Endothelial cell of umbilical vein (primary cell): ENCODE results near the gene FOXJ1. TPM values are rescaled to one million over a fixed set of nuclear protein-coding genes. Genes with fewer than 3 reads are reported as not detected.

ENCODE experiments used
- BruUV-seq: library from RNA; stranded (reverse); fragments of 400-500 nt; replicated peaks from 2 replicates; lab custom pipeline; 2021; lab: Mats Ljungman, UMichigan
- CTCF ChIA-PET: fragments of 300-600, 350-600 bp; sonication (Branson Sonifier 250); formaldehyde crosslinking; loops from one replicate; lab custom pipeline; 2021; ENCODE audit warnings: antibody characterized with exemption, inconsistent platforms; lab: Charles Lee
- POLR2A ChIA-PET: fragments of 300-600, 350-600 bp; sonication (Branson Sonifier 250); formaldehyde crosslinking; loops from one replicate; lab custom pipeline; 2021; ENCODE audit warnings: antibody characterized with exemption, inconsistent platforms; lab: Charles Lee
- DNase-seq: peaks from one replicate; pipeline ENCODE4 v3.0.0-alpha.2; 2011; ENCODE audit warnings: low read depth, low spot score
- FAIRE-seq: peaks from 2 replicates; lab custom pipeline; 2011; peaks lifted over from hg19 to GRCh38; lab: Jason Lieb, UNC
- H2AFZ ChIP-seq: 2 replicates; pipeline ENCODE4 v1.6.0; 2012; ENCODE audit warnings: low read depth, low read length, control low read depth, inconsistent platforms
- H3K27ac ChIP-seq: 2 replicates; pipeline ENCODE4 v1.5.1; 2011; ENCODE audit warnings: low read depth, mild to moderate bottlenecking, control low read depth, low read length, moderate library complexity; ENCODE audit not compliant: insufficient read depth
- H3K27me3 ChIP-seq, 2 experiments: 2 replicates each; pipeline versions ENCODE4 v1.6.0 to v1.6.1; 2011; ENCODE audit warnings: low read length in 2 of 2, mixed read lengths in 1 of 2; ENCODE audit not compliant: control insufficient read depth in 2 of 2, insufficient read depth in 2 of 2
- H3K36me3 ChIP-seq, 2 experiments: 2 replicates in 1 of 2; 3 replicates in 1 of 2; pipeline ENCODE4 v1.5.1; 2011; ENCODE audit warnings: low read length in 2 of 2, mild to moderate bottlenecking in 1 of 2, moderate library complexity in 1 of 2; ENCODE audit not compliant: control insufficient read depth in 2 of 2, insufficient read depth in 2 of 2; ENCODE audit errors: extremely low read depth in 1 of 2
- H3K4me1 ChIP-seq: 3 replicates; pipeline ENCODE4 v1.5.1; 2011; ENCODE audit warnings: mild to moderate bottlenecking, low read length; ENCODE audit not compliant: control insufficient read depth, insufficient read depth; ENCODE audit errors: extremely low read depth
- H3K4me2 ChIP-seq: 2 replicates; pipeline ENCODE4 v1.6.1; 2011; ENCODE audit warnings: low read length, control low read depth, mixed read lengths; ENCODE audit not compliant: insufficient read depth
- H3K4me3 ChIP-seq, 3 experiments: fragments of 200-600 bp in 1 of 3; sonication (generic), shearing (Covaris generic) in 1 of 3; replicated peaks in 1 of 3; 2 replicates each; pipeline ENCODE4 v1.5.1; 2011 to 2016; ENCODE audit warnings: control low read depth in 3 of 3, low read length in 3 of 3, mild to moderate bottlenecking in 2 of 3, inconsistent platforms in 1 of 3, low read depth in 1 of 3, moderate library complexity in 1 of 3; ENCODE audit not compliant: insufficient read depth in 1 of 3
- H3K79me2 ChIP-seq: 2 replicates; pipeline ENCODE4 v1.6.0; 2012; ENCODE audit warnings: low read length, inconsistent platforms; ENCODE audit not compliant: control insufficient read depth, insufficient read depth
- H3K9ac ChIP-seq: replicated peaks from 2 replicates; pipeline ENCODE3; 2011; ENCODE audit warnings: low read length, control low read depth; ENCODE audit not compliant: insufficient read depth; ENCODE audit errors: extremely low read depth
- H3K9me1 ChIP-seq: replicated peaks from 3 replicates; pipeline ENCODE4 v1.6.0; 2011; ENCODE audit warnings: mild to moderate bottlenecking, low read length; ENCODE audit not compliant: control insufficient read depth, insufficient read depth; ENCODE audit errors: extremely low read depth
- H3K9me3 ChIP-seq: replicated peaks from 2 replicates; pipeline ENCODE4 v1.5.1; 2012; ENCODE audit warnings: low read length, inconsistent platforms; ENCODE audit not compliant: control insufficient read depth, insufficient read depth
- H4K20me1 ChIP-seq: replicated peaks from 2 replicates; pipeline ENCODE3; 2011; ENCODE audit warnings: mild to moderate bottlenecking, low read length; ENCODE audit not compliant: control insufficient read depth, insufficient read depth; ENCODE audit errors: extremely low read depth
- CTCF ChIP-seq, 2 donors: IDR thresholded peaks; 1 replicate in 1 of 2; 2 replicates in 1 of 2; pipeline ENCODE4 v1.5.1; 2011; ENCODE audit warnings: low read length in 2 of 2, mild to moderate bottlenecking in 2 of 2, moderate library complexity in 2 of 2, control low read depth in 1 of 2, inconsistent platforms in 1 of 2, low read depth in 1 of 2; ENCODE audit not compliant: insufficient read depth in 1 of 2; ENCODE audit errors: extremely low read depth in 1 of 2
- EZH2 ChIP-seq: IDR thresholded peaks from 2 replicates; pipeline ENCODE4 v1.6.1; 2012; ENCODE audit warnings: borderline replicate concordance, low read depth, mild to moderate bottlenecking, moderate library complexity, low read length, inconsistent platforms; ENCODE audit not compliant: severe bottlenecking
- FOS ChIP-seq: IDR thresholded peaks from 2 replicates; pipeline ENCODE4 v1.6.1; 2011; ENCODE audit warnings: mild to moderate bottlenecking, low read length, moderate library complexity, borderline replicate concordance; ENCODE audit not compliant: insufficient read depth
- GATA2 ChIP-seq: IDR thresholded peaks from 2 replicates; pipeline ENCODE4 v1.7.0; 2011; ENCODE audit warnings: low read depth, mild to moderate bottlenecking, moderate library complexity, mixed read lengths, low read length; ENCODE audit not compliant: insufficient read length, insufficient read depth
- JUN ChIP-seq: IDR thresholded peaks from 2 replicates; pipeline ENCODE4 v1.6.1; 2011; ENCODE audit warnings: borderline replicate concordance, low read depth; ENCODE audit not compliant: insufficient read length, insufficient read depth
- MAX ChIP-seq: IDR thresholded peaks from 2 replicates; pipeline ENCODE4 v1.6.1; 2011; ENCODE audit not compliant: insufficient read depth, insufficient read length
- MYC ChIP-seq: IDR thresholded peaks from one replicate; pipeline ENCODE4 v1.6.1; 2011; ENCODE audit warnings: mild to moderate bottlenecking, low read depth, low read length
- POLR2A ChIP-seq: IDR thresholded peaks from 2 replicates; pipeline ENCODE4 v1.6.1; 2012; ENCODE audit warnings: low read depth, mild to moderate bottlenecking, control low read depth, low read length
- POLR2AphosphoS5 ChIP-seq: IDR thresholded peaks from 2 replicates; pipeline ENCODE4 v1.6.1; 2012; ENCODE audit warnings: low read depth, mild to moderate bottlenecking, control low read depth, low read length, moderate library complexity; ENCODE audit not compliant: insufficient read depth
- dilution Hi-C: fragments of 300-500 bp; cut with MboI; formaldehyde crosslinking; loops from one replicate; pipeline ENCODE4 v1.15.0; 2019; ENCODE audit warnings: low sequenced_read_pairs; ENCODE audit not compliant: extremely low pct_ligation_motif_present
- intact Hi-C: fragments of 100-400 bp; cut with micrococcal nuclease; formaldehyde crosslinking; loops from one replicate; pipeline ENCODE4 v1.10.0; 2022
- polyA plus RNA-seq, 4 experiments: library from polyadenylated mRNA; depleted of rRNA in 3 of 4; stranded (reverse) in 3 of 4; unstranded in 1 of 4; fragments of >200 nt; gene quantifications; 2 replicates each; pipeline versions ENCODE4 v1.2.1 to v1.2.3, GENCODE V29; 2011 to 2012; ENCODE audit warnings: missing spikeins in 1 of 4
- total RNA-seq: library from RNA; stranded (reverse); gene quantifications from 2 replicates; pipeline ENCODE4 v1.2.3, GENCODE V29; 2021

FOXJ1 gene
- total and polyA plus RNA-seq, 2 donors (not counting 3 experiments of a cell fraction or from before 2014, with no cell fraction given), result not detected

DNA sequence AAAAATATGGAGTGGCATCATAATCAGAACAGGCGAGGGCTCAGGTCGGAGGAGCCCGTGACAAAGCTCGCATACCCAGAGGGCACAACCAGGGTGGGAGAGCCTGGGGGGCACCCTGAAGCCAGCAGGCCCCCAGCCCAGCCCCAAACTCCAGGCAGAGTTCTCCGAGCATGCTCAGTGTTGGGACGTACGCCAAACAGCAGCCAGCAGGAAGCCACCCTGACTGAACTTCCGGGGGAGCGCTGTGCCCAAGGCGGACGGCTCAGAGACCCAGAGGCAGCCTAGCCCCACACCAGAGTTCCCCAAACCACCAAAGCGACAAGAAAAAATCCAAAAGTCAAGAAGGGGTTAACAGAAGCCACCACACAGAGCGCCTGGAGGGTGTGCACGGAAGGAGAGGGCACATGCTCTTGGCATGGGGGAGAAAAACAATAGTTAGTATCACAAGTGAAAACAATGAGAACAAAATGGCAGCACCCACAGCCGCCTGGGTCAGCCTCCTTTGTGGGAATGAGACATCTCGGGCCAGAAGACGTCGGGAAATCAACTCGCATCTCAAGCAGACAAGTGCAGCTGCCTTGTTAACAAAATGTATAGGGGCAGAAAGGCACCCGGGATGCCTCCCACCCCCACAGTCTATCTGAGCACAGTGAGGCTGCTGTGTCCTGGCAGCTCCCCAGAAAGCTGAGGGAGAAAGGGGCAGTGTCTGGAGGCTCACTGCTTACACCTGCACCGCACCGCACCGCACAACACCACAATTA lies 49.3 kb downstream of the FOXJ1 start:
- no peaks in the 10 kb centered on the region for H4K20me1 ChIP-seq
- peak overlapping the region; percentile 88 for H2AFZ ChIP-seq
- TF ChIP-seq JUN, result no peak
- peak; percentile 53 for TF ChIP-seq POLR2A
- peaks cover 8 to 62% of the 10 kb centered on the region in 2 experiments for H3K36me3 ChIP-seq
- ChIA-PET CTCF (interaction anchor here (0.6 to 1.4 kb wide), 4 partner anchors 11 to 19 kb away, joined by 3 to 4 read pairs (median 3); partner anchors contain the start of genes GALR2 and SRP68), POLR2A (interaction anchor here (0.6 to 0.7 kb wide), 2 partner anchors 31 to 57 kb away, joined by 3 to 9 read pairs; no protein-coding TSS in a partner anchor)
- intact Hi-C loops, result loop anchor here (1.0 kb wide), 1 partner anchor 12 kb away; the partner anchor contains the start of gene EXOC7
- no peak overlapping the region for H3K4me3 ChIP-seq
- DNase-seq, result peak; percentile 50
- H3K9me1 ChIP-seq, result no peaks in the 10 kb centered on the region
- H3K27me3 ChIP-seq, result no peaks in the 10 kb centered on the region
- no peaks in the 10 kb centered on the region for H3K9me3 ChIP-seq
- no peaks in the 10 kb centered on the region for H3K79me2 ChIP-seq
- peak overlapping the region; percentile 72 for H3K27ac ChIP-seq
- peak overlapping the region; percentile 1 for H3K4me2 ChIP-seq
- peaks cover 10% of the 10 kb centered on the region for H3K4me1 ChIP-seq
- dilution Hi-C loops, result no loop called here
- H3K9ac ChIP-seq, result no peak overlapping the region
- BruUV-seq, result no TSS peak
- FAIRE-seq, result peak; percentile 81

DNA sequence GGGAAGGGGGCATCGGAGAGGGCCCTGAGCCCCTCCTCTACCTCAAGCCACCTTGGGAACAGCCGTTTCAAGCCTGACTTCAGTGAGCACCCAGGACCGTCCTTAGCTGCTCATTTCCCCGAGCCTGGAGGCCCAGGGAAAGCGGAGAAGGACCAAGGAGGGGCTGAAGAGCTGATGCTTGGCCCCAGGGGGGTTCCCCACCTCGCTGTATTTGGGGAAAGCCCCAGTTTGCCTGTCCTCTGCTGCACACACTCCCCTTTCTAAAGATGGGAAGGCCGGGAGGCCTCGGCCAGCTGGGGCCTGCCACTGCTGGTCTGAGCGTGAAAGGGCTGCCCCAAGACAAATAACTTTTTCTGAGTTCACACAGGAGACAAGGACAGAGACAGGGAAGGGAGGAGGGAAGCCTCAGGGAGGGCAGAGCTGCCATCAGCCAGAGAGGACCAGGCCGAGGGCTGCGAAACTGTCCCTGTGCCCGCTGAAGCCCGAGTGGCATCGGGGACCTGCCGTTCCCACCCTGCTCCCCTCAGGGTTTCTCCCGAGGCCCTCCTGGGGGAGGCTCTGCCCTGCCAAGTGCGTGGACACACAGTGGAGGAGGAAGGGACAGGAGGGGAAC lies 50.4 kb downstream of the FOXJ1 start:
- H3K36me3 ChIP-seq, result peaks cover 6 to 66% of the 10 kb centered on the region in 2 experiments
- TF ChIP-seq CTCF (IDR thresholded peaks at IDR 0.05; ENCODE audit: extremely low read depth in 1 of 2, insufficient read depth in 1 of 2, low read depth in 1 of 2, low read length in 2 of 2) (no peak), JUN (no peak), FOS (no peak), MAX (no peak), MYC (no peak), POLR2AphosphoS5 (no peak), GATA2 (no peak), EZH2 (no peak), POLR2A (no peak)
- no peaks in the 10 kb centered on the region for H3K79me2 ChIP-seq
- intact Hi-C loops, result loop anchor here (1.0 kb wide), 1 partner anchor 13 kb away; the partner anchor contains the start of gene EXOC7
- H3K9me1 ChIP-seq, result no peaks in the 10 kb centered on the region
- no peaks in the 10 kb centered on the region for H4K20me1 ChIP-seq
- H3K4me3 ChIP-seq, result no peak overlapping the region
- H3K27me3 ChIP-seq, result no peaks in the 10 kb centered on the region
- FAIRE-seq (no peak), DNase-seq (no peak)
- H3K9me3 ChIP-seq, result no peaks in the 10 kb centered on the region
- peaks cover 10% of the 10 kb centered on the region for H3K4me1 ChIP-seq
- no TSS peak for BruUV-seq
- ChIA-PET CTCF (interaction anchor here (1.4 kb wide), 1 partner anchor 12 kb away, joined by 4 read pairs; no protein-coding TSS in a partner anchor), POLR2A (no interaction called here)
- H3K9ac ChIP-seq, result no peak overlapping the region
- no peak overlapping the region for H3K4me2 ChIP-seq
- H2AFZ ChIP-seq, result no peak overlapping the region
- dilution Hi-C loops, result no loop called here
- no peak overlapping the region for H3K27ac ChIP-seq
